Measurements from ENCODE around the gene RPGR.

RPGR gene

DNA sequence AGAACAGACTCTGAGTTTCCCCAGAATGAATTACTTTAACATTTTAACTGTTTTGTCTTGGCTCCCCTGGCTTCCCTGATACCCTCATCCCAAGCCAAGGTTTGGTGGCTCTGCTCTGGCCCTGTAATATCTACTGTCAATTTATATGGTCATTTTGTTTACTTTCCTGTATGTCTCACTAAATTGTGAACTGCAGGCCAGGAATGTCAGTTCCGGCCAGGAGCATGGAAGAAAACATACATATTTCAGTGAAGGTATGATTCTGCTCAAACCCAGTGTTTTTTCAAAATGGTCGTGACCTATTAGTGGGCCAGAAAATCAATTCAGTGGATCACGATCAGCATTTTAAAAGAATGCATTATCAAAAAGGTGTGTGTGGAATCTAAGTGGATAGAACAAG is 1.2 kb downstream of the RPGR start:
- no peak for DNase-seq

DNA sequence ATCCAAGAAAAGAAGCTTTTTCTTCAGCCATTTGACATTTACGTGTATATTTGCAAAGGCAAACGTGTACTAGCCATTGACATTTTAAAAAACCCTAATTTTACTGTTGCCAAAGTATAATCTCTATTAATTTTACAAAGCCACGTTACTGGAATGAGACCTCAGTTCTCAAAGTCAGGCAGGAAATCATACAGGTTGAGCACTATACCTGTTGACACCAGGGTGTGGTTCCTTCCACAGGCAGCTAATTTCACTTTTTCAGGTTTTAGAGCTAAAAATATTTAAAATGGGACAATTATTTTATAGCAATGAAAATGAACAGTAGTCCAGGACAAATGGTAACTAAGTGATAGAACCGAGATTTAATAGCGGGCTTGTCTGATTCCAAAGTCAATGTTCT is 6.5 kb downstream of the RPGR start:
- no peak for DNase-seq

DNA sequence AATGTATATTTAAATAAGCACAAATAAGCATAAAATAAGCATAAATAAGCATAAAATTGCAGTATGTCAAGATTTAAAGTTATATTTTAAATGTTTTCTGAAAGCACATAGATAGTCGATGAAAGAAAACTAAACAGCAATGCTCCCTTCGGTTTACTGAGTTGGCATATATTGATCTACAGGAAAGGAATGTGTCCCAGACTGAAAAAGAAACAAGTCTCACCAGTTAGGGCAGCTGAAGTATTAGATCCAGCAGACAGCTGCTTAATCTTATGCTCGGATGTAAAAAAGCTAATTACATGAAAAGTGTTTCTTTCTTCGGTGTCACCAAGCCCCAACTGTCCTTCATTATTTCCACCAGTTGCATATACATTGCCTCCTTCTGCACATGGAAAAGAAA is 8.7 kb downstream of the RPGR start:
- no peak for DNase-seq

DNA sequence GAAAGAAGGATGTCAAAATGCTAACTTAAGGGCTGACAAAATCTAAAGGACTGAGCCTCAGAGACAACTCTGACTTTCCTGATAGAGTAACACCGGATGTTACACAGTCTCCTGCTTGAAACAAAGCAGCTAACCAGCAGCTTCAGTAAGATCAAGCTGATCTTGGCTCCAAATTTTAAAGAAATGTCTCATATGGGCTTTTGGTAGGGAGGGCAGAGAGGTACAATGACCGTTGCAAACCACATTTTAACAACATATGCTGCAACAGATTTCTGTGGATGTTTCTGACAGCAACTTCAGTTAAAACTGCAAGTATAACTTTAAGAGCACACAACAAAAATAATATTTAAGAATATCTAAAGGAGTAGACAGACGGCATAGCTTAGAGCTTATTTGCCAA is 9.1 kb downstream of the RPGR start:
- DNase-seq: no peak

DNA sequence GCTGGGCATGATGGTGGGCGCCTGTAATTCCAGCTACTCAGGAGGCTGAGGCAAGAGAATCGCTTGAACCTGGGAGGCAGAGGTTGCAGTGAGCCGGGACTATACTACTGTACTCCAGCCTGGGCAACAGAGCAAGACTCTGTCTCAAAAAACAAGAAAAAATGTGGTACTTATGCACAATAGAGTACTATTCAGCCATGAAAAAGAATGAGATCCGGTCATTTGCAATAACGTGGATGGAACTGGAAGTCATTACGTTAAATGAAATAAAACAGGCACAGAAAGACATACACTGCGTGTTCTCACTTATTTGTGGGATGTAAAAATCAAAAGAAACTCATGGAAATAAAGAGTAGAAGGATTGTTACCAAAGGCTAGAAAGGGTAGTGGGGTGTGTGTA is 12.1 kb downstream of the RPGR start:
- no peak for DNase-seq

DNA sequence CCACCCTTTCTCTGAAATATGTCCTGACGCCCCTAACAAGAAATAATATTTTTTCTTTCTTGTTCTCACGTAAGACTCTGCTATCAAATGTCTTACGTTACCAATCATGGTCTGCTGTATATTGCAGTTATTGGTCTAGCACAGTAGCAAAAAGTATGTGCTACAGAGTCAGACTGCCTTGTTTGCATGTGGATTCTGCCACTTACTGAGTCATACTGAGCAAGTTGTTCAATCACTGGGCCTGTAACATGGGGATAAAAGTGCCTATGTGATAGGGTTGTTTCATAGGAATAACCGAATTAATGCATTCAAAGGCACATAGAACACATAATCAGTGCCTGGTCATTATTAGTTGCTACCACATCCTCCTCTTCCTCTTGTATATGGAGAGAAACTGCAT is 14.1 kb downstream of the RPGR start:
- DNase-seq: no peak

DNA sequence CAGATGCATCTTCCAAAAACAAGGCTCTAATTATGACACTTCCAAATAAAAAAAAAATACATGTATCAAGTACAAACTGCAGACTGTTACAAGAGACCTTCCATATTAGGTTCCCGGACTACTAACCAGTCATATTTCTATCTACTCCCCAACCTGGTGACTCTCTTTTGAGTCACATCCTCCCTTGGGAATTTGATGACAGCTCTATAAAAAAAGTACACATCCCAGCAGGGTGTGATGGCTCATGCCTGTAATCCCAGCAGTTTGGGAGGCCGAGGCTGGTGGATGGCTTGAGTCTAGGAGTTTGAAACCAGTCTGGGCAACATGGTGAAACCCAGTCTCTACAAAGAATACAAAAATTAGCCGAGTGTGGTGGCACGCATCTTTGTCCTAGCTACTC is 14.9 kb downstream of the RPGR start:
- DNase-seq: no peak

DNA sequence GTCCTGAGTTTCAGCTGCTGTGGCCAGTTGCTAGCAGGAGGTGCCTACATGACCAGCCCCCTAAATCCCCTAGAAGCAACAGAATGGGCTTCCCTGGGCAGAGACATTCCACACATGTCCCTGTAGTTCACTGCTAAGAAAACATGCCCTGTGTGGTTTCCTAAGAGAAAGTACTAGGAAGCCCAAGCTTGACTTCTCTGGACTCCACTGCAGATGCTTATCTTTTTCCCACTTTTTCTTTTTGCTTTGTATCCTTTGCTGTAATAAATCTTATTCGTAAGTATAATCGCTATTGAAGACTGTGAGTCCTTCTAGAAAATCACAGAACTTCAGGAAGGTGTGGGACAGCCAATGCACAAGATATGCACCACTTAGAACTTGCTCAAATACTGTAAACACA is 15.6 kb downstream of the RPGR start:
- no peak for DNase-seq

DNA sequence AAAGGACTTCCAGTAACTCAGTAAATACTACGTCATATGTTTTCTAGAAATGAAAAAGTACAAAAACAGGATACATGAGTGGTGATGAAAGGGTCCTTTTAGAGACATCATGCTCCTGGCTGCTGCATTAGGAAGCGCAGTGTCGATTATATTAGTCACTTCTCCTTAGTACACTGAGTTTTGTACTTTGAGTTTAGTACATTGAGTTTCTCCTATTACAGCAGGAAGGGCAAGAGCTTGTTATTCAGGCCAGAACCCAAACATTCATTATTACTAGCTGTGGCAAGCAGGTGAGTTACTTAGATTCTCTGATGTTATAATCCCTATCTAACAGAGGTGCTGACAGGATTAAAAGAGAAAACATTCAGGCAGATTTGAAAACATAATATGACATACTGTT is 21.3 kb downstream of the RPGR start:
- DNase-seq: no peak

DNA sequence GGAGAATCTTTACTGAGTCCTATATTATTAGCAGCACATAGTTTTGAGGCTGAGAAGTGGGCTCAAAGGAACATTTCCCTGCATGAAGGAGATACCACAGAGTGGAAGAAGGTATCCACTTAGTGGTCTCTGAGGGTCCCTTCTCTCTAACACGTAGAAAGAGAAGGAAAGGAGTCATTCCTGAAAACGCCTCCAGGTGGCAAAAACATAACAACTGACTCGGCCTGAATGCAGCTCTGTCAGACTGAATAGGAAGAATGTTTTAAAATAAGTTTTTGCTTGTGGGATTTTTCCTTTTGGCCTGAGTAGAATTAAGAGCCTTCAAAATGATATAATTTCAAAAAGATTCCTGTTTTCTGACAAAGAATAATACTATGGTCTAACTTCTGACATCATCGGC is 23.3 kb downstream of the RPGR start:
- no peak for DNase-seq

DNA sequence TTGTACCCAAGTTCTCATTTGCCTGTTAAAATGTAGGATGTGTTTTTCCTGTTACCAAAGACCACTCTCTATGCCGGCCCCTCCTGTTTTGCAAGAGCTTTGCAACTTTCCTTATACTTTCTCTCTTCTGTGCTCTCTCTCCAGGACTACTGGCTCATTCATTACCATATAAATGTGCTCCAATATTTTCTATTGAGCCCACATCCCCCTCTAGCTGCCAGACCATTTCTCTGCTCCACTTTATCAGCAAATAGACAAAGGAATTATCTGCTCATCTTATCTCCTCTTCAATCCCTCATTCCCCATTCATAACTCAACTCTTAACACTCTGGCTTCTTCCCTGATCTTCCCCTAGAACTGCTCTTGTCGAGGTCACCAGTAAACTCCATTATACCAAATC is 33.6 kb downstream of the RPGR start:
- no peak for DNase-seq

DNA sequence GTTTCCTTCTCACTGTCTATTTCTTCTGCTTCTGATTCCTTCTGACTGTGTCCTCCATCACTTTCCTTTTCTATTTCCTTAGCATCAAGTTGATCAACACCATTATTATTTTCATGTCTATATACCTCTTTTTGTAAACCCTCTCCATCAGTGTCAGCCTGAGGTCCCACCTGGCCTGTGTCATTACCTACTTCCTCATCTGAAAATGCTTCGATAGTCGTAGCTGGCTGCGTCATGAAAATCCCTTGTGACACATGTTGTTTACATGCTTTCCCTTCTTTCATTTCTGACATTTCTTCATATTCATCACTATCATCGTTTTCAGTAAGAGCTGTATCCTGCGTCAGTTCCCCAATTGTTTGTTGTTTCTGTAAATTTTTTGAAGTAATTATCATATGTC is 39.6 kb downstream of the RPGR start:
- no peak for DNase-seq

DNA sequence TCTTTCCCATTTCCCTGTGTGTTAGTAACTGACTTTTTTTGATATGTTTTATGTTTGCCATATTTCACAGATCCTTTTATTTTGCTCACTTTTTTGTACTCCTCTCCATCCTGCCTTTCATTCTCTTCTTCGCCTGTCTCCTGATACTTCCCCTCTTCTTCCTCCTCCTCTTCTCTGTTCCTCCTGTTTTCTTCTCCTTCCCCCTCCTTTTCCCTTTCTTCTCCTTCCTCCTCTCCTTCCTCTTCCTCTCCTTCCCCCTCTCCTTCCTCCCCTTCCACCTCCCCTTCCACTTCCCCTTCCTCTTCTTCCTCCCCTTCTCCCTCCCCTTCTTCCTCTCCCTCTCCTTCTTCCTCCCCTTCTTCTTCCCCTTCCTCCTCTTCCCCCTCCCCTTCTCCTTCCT is 41.7 kb downstream of the RPGR start:
- no peak for DNase-seq

DNA sequence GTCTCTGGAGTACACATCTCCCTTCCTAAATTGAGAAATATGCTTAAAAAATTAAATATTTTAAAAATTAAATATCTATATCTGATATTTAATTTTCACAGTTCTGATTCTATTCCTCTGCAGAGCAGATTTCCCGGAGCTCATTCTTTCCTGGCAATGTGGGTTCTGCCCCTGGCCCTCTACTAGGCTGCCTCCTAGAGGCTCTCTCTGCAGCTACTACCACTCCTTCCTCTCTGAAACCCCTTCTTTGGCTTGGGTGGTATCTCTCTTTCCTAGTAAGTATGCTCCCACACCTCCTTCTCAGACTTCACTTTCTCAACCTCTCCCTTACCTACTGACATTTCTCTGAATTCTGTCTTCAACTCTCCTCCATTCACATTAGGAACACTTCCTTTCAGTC is 45.3 kb downstream of the RPGR start:
- no peak for DNase-seq

DNA sequence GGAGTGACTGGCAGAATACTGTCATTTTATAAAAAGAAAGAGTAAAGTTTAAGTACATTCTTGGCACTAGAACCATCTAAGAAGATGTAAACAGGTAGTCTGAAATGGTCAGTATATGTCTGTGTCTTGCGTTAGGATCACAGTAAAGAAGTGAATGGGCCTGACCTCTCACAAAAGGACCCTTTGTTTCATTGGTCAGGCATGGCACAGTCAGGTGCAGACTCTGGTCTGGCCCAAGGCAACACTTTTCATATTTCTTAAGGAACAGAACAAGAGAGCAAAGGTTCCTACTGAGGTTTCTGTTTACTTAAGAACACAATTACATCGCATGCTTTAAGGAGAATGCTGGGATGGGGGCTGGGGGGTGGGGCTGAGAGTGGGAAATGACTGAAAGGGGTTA is 48.1 kb downstream of the RPGR start:
- no peak for DNase-seq

DNA sequence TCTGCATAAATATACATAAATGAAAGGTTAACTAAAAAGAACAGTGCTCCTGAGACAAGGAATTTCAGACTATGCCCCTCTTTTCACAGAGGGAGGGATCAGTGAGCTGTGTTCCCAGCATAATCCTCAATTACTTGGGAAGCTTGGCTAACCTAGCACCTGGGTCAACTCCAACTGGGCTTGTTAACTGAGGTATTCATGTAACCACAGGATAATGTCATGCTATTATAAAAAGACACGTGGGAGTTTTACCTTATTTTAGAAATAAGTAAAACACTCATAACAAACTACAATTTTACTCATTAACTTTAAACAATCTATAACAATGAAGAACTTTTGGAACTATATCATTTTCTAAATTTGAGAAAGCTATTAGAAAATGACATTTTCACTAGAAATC is 48.6 kb downstream of the RPGR start:
- DNase-seq: no peak

DNA sequence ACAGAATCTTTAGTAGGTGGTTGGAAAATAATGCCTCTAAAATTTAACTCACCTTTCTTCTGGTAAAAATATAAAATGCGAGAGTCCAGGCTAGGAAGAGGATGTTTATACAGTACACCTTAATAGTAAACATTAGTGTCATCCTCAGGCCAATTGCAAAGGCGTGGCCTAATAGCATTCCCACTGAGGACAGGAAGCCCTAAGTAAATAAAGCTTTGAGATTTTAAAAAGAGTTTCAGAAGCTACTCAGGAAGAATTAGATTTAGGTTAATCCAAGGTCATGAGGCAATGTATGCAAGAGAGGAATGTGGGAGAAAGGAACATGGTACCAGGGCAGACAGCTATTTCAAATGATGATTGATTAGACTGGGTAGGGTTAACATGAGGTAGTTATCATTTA is 49.5 kb downstream of the RPGR start:
- no peak for DNase-seq

DNA sequence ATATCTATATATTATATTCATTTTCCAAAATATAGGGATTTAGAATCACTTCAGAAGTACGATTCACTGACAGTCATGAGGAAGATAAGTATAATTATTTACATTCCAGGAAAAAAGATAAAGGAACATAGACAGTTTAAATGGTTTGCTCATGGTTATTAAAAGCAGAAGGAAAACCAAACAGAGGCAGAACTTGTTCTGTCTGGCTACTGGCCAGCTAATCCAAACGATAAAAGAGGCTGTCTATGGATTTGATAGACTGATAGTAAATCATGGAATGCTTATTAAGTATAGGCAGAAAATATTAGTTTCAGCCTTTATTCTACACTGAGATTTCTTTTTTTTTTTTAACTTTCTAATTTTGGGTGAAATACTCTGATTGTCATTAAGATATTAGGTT is 50.2 kb downstream of the RPGR start:
- no peak for DNase-seq

DNA sequence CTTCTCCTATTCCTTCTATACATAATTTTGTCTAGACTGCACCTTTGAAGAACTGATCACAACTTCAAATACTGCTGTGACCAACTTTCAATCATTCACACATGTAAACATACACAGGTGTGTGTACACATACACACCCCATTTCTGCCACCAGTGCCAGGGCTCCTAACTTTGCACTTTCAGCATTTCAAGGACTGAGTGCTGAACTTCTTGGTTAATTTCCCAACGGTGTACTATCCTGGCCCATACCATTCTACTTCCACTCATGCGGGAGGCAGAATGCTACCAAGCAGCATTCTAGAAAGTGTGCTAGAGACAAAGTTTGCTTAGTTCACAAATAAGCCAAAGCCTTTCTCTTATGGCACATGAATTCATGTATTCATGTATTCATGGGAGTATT is 51.2 kb downstream of the RPGR start:
- no peak for DNase-seq

DNA sequence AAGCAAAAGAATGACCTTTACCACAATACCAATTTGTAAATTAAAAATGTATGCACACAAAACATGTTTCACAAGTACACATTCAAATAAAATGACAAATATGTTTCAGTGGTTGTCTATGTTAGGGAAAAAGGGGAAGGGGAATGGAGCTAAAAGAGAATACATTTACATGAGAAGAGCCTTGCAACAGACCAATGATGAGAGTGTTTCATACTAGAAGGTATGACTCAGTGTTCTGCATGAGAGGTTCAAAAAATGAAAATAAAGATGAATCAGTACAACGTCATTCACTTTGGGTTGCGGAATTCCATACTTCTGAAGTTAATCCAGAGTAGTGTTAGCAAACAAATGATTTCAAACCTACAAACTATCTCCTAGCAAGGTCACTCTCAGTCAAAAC is 51.7 kb downstream of the RPGR start:
- DNase-seq: no peak

DNA sequence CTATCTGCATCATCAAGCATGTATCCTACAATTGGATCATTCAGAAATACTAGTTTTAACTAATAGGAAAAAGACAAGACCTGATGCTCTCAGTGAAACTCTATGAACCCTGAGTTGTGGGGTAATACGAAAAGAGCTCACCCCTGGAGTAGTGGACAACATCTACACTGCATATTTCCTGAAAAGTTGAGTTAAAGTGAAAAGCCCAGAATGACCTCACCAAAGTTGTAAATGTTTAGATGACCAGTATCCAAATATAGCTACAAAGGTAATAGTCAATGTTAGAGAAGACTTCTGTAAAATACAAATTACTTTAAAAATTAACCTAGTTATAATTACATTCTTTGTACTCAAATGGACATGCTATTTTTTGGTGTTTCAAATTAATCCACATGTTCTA is 53.9 kb downstream of the RPGR start:
- DNase-seq: no peak

DNA sequence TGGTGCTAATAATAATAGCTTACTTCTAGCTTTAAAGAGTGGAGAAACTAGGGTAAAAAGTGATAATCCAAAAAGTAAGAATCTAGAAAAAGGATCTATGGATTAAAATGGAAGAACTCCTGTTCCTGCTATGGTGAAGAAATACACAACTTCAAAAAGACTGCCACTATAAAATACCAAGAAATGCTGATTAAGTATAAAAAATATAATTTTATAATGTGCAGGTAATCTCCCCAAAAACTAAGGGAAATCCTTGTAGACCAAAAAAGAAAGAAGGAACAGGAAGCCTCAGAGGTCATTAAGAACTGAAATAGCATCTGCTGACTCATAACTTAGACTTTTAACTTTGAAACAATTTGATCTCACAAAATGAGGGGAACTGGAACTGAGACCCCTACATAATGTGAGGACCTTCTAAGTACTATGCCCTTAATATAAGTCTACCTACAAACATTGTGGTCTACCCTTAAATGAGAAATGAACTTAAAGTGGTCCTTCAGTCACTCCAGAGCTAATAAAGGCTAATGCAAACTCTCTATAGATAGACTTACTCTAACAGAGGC is 56.1 kb downstream of the RPGR start:
- no peak for DNase-seq

DNA sequence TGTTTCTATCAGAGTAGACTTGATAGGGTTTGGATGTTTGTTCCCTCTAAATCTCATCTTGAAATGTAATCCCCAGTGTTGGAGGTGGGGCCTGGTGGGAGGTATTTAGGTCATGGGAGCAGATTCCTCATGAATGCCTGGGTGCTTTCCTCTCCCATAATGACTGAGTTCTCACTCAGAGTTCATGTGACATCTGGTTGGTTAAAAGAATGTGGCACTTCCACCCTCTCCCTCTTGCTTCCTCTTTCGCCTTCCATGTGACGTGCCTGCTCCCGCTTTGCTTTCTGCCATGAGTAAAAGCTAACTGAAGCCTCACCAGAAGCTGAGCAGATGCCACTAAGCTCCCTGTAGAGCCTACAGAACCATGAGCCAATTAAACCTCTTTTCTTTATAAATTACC is 59.3 kb downstream of the RPGR start:
- DNase-seq: no peak

DNA sequence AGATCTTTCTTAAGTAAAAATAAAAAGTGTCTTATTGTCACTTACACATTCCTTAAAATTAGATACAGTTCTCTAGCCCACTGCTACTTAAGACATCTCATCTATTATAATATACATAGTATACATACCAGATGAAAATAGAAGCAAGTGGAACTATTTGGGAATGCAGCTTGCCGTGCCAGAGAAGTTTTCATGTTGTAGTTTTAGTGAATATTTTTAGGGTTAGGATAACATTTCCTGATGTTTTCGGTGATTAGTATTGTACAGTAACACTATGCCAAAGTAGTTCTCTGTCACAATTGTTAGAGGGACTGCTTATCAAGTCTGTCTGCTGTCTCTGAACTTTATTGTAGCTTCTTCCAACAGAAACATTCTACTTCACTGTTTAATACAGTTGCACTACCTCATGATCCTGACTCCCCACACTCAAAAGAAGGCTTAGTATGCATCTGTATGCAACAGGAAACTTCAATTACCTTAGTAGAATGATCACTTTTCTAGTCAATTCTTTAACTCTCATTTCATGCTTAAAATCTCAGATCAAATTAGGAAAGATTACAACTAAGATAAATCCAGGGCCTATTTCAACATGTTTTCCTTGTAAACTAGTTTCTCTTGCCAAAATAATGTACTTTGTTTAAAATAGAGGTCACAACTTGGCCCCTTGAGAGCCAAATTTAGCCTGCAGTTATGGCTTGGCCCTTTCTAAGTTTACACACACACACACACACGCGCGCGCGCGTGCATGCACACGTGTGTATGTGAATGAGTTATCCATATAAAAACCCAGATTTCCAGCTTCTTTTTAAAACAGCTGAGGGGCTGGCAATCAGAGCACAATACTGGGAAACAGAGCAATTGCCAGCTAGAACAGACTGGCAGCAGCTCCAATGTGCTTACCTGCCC is 64.3 kb downstream of the RPGR start:
- no peak for DNase-seq

DNA sequence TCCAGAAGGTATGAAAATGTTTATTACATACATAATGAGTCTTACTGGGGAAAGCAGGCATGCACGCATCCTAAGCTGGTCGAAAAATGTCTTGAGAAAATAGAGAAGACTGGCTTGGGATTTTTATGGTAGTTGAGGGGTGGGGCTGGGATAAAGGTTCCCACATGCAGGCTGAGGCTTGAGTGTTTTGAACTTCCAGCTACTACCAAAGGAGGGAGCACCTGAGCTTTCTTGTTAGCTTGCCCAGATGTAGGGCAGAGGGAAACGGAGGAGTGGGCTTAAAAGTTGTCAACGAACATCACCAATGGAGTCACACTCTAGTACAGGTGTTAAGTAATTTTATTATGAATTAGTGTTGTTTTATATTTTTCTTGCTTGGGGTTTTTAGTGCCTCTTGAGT is 67.1 kb downstream of the RPGR start:
- DNase-seq: no peak

Measured in activated effector memory CD4-positive, alpha-beta T cell treated with Interleukin-2 at 50 U/mL for 16 hours (primary cell).